HG03095 (cell line): ENCODE data around the gene ZNF277.
A peak's percentile ranks its signal among the peaks of the same experiment; 100 is the strongest.

Source experiments
- ATAC-seq: cut with Tn5 transposase; IDR thresholded peaks from one replicate; pipeline ENCODE4 v1.9.1; 2021; ENCODE audit warnings: moderate library complexity; ENCODE audit not compliant: unreplicated experiment

The ZNF277 gene

GRCh38 chr7:112183266-112183665 lies 23.2 kb upstream of the ZNF277 start:
- ATAC-seq = no peak

GRCh38 chr7:112184455-112184854 lies 22.0 kb upstream of the ZNF277 start:
- no peak for ATAC-seq

GRCh38 chr7:112185005-112185834 lies 21.3 kb upstream of the ZNF277 start:
- no peak for ATAC-seq

- no peak for ATAC-seq
Observed at GRCh38 chr7:112186300-112186699, 20.2 kb upstream of the ZNF277 start.

- ATAC-seq = no peak
Observed at GRCh38 chr7:112188257-112188656, 18.2 kb upstream of the ZNF277 start.

- no peak for ATAC-seq
Observed at GRCh38 chr7:112189691-112190090, 16.8 kb upstream of the ZNF277 start.

GRCh38 chr7:112190120-112190519 lies 16.4 kb upstream of the ZNF277 start:
- ATAC-seq = no peak

GRCh38 chr7:112192236-112193154 lies 14.0 kb upstream of the ZNF277 start:
- ATAC-seq = no peak

- ATAC-seq = no peak
Observed at GRCh38 chr7:112193915-112194502, 12.5 kb upstream of the ZNF277 start.

- no peak for ATAC-seq
Observed at GRCh38 chr7:112195717-112196116, 10.8 kb upstream of the ZNF277 start.

- ATAC-seq = no peak
Observed at GRCh38 chr7:112197322-112197721, 9.2 kb upstream of the ZNF277 start.

GRCh38 chr7:112199035-112199655 lies 7.3 kb upstream of the ZNF277 start:
- ATAC-seq = no peak

- ATAC-seq = no peak
Observed at GRCh38 chr7:112199672-112200071, 6.8 kb upstream of the ZNF277 start.

GRCh38 chr7:112201411-112201810 lies 5.1 kb upstream of the ZNF277 start:
- ATAC-seq = no peak

- no peak for ATAC-seq
Observed at GRCh38 chr7:112201839-112202238, 4.7 kb upstream of the ZNF277 start.

GRCh38 chr7:112202816-112203215 lies 3.7 kb upstream of the ZNF277 start:
- no peak for ATAC-seq

GRCh38 chr7:112203365-112203739 lies 3.1 kb upstream of the ZNF277 start:
- no peak for ATAC-seq

GRCh38 chr7:112204499-112205342 lies 1.8 kb upstream of the ZNF277 start:
- no peak for ATAC-seq

GRCh38 chr7:112205343-112206237 lies 905 bp upstream of the ZNF277 start:
- ATAC-seq = peak; percentile 4
